ENCODE measurements around the gene CCDC34. TPM values are rescaled to one million over a fixed set of nuclear protein-coding genes. Genes with fewer than 3 reads are reported as not detected.

The CCDC34 gene
- total and polyA plus RNA-seq, 12 donors, result 2.5 to 16.6 (median 5.4) TPM

DNA sequence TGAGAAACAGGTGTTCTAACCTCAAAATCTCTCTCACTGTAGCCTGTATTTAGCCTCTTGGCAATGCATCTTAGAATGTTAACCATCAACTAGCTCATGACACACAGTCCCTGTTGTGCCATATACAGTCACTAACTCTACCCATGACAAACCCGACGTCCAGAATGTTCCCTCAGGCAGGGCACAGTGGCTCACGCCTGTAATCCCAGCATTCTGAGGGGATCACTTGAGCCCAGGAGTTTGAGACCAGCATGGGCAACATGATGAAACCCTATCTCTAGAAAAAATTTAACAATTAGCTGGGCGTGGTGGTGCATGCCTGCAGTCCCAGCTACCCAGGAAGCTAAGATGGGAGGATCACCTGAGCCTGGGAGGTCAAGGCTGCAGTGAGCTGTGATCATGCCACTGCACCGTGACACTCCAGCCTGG, 18.2 kb upstream of the CCDC34 start:
- Histone ChIP-seq H3K36me3 (replicated peaks in 1 of 2) (peaks cover 0 to 8% of the 10 kb centered on the region in 2 donors), H3K27me3 (no peaks in the 10 kb centered on the region), H3K4me3 (no peak overlapping the region), H3K27ac (no peak overlapping the region), H3K4me1 (replicated peaks in 1 of 2) (peaks cover 0 to 24% of the 10 kb centered on the region in 2 donors), H3K9me3 (replicated peaks in 1 of 3) (no peaks in the 10 kb centered on the region)
- DNase-seq, result no peak
- 74 to 91% (median 82%) methylated on average over 5 of the region's 5 CpGs for WGBS, 4 donors
- TF ChIP-seq POLR2A (IDR thresholded peaks at IDR 0.05), result no peak
- TF ChIP-seq, protein P1, sequence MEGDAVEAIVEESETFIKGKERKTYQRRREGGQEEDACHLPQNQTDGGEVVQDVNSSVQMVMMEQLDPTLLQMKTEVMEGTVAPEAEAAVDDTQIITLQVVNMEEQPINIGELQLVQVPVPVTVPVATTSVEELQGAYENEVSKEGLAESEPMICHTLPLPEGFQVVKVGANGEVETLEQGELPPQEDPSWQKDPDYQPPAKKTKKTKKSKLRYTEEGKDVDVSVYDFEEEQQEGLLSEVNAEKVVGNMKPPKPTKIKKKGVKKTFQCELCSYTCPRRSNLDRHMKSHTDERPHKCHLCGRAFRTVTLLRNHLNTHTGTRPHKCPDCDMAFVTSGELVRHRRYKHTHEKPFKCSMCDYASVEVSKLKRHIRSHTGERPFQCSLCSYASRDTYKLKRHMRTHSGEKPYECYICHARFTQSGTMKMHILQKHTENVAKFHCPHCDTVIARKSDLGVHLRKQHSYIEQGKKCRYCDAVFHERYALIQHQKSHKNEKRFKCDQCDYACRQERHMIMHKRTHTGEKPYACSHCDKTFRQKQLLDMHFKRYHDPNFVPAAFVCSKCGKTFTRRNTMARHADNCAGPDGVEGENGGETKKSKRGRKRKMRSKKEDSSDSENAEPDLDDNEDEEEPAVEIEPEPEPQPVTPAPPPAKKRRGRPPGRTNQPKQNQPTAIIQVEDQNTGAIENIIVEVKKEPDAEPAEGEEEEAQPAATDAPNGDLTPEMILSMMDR (IDR thresholded peaks at IDR 0.05), result no peak
- intact Hi-C loops (cut with DNase I), result no loop called here

DNA sequence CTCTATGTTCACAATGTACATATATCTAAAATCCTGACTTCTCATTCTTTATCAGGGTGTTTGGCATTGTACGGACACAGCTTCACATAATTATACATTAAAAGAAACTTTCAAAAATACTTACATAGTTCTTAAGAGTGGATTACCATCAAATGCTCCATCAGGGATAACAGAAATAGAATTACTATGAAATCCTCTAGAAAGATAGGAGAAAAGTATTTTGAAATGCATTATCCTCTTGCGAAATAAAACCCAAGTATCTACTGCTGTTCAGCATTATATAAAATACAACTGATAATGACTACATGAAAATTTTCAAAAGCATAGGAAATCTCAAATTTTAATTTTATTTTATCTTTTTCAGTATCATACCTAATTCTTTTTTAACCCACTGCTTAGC, 17.8 kb upstream of the CCDC34 start:
- Histone ChIP-seq H3K4me1 (replicated peaks in 1 of 2) (peaks cover 0 to 21% of the 10 kb centered on the region in 2 donors), H3K36me3 (replicated peaks in 1 of 2) (peaks cover 0 to 8% of the 10 kb centered on the region in 2 donors), H3K27me3 (no peaks in the 10 kb centered on the region), H3K9me3 (replicated peaks in 1 of 3) (no peaks in the 10 kb centered on the region), H3K4me3 (no peak overlapping the region), H3K27ac (no peak overlapping the region)
- TF ChIP-seq, protein P1 (IDR thresholded peaks at IDR 0.05), result no peak
- no peak for TF ChIP-seq POLR2A (IDR thresholded peaks at IDR 0.05)
- 95 to 99% (median 97%) methylated on average over 2 of the region's 2 CpGs for WGBS, 4 donors
- intact Hi-C loops (cut with DNase I), result no loop called here
- DNase-seq, result no peak

DNA sequence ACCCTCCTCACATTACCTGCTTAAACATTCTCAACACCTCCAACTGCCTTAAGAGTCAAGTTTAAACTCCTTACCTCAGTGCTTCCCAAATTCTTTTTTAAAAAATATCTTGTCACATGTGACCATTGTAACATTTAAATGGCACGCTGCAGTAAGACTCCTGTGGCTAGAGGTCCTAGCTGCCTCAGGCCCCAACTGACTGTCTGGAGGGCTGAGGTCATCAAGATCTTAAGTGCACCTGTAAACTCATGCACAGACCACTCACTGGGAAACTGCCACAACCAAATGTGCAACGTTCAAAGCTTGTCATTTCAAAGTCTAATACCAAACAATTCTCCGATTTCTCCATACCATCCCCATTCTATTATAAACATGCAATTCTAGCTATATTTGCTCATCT, 16.4 kb upstream of the CCDC34 start:
- peaks cover 0 to 9% of the 10 kb centered on the region in 2 donors for H3K4me1 ChIP-seq (replicated peaks in 1 of 2)
- no peaks in the 10 kb centered on the region for H3K27me3 ChIP-seq
- no peak for DNase-seq
- 86 to 92% (median 88%) methylated on average over 3 of the region's 3 CpGs for WGBS, 4 donors
- H3K9me3 ChIP-seq (replicated peaks in 1 of 3), result no peaks in the 10 kb centered on the region
- TF ChIP-seq, protein P1 (IDR thresholded peaks at IDR 0.05), result no peak
- TF ChIP-seq POLR2A (IDR thresholded peaks at IDR 0.05), result no peak
- intact Hi-C loops (cut with DNase I), result loop anchor here in 1 of 2 donors (10.0 kb wide), 1 partner anchor 95 kb away; the partner anchor contains the start of gene LGR4
- H3K4me3 ChIP-seq, result no peak overlapping the region
- H3K36me3 ChIP-seq (replicated peaks in 1 of 2), result peaks cover 0 to 8% of the 10 kb centered on the region in 2 donors
- H3K27ac ChIP-seq, result no peak overlapping the region

DNA sequence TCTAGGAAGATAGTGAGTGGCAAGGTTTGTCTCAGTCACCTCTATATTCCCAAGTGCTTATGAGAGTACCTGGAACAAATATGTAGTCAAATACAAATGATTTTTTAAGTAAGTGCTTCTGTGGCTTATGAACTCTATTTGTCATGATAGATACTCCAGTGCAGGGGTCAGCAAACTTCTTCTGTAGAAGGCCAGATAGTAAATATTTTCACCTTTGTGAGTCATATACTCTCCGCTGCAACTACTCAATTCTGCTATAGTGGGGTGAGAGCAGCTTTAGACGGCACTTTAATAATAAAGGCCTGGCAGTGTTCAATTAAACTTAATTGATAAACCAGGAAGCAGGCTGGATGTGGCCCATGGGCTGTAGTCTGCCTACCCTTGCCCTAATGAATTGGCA, 12.4 kb upstream of the CCDC34 start:
- no peak for DNase-seq
- intact Hi-C loops (cut with DNase I), result loop anchor here in 1 of 2 donors (10.0 kb wide), 1 partner anchor 99 kb away; the partner anchor contains the start of gene LGR4
- Histone ChIP-seq H3K4me1 (replicated peaks in 1 of 2) (no peaks in the 10 kb centered on the region), H3K4me3 (no peak overlapping the region), H3K27me3 (no peaks in the 10 kb centered on the region), H3K27ac (no peak overlapping the region), H3K9me3 (replicated peaks in 1 of 3) (no peaks in the 10 kb centered on the region), H3K36me3 (replicated peaks in 1 of 2) (peaks cover 0 to 11% of the 10 kb centered on the region in 2 donors)
- 86 to 97% (median 93%) methylated on average over 2 of the region's 2 CpGs for WGBS, 4 donors
- TF ChIP-seq, protein P1 (IDR thresholded peaks at IDR 0.05), result no peak
- no peak for TF ChIP-seq POLR2A (IDR thresholded peaks at IDR 0.05)
